Fibroblast of lung (primary cell): ENCODE results near the gene NEDD4L. TPM values are rescaled to one million over a fixed set of nuclear protein-coding genes. Genes with fewer than 3 reads are reported as not detected.

Experiments used
- DNase-seq, 2 donors: peaks; one replicate each; pipeline versions ENCODE4 v3.0.0 to v3.0.0-alpha.2; 2010; ENCODE audit warnings: low read depth in 2 of 2
- H2AFZ ChIP-seq: 2 replicates; pipeline ENCODE4 v1.5.1; 2012; ENCODE audit warnings: low read length, control low read depth, inconsistent platforms
- H3K27ac ChIP-seq: 2 replicates; pipeline ENCODE4 v1.5.1; 2011; ENCODE audit warnings: low read length, control low read depth; ENCODE audit not compliant: insufficient read depth
- H3K27me3 ChIP-seq: 2 replicates; pipeline ENCODE4 v1.5.1; 2011; ENCODE audit warnings: mild to moderate bottlenecking, low read length; ENCODE audit not compliant: control insufficient read depth, insufficient read depth
- H3K36me3 ChIP-seq: 2 replicates; pipeline ENCODE4 v1.5.1; 2011; ENCODE audit warnings: low read length; ENCODE audit not compliant: control insufficient read depth, insufficient read depth
- H3K4me1 ChIP-seq: 2 replicates; pipeline ENCODE4 v1.5.1; 2011; ENCODE audit warnings: low read length; ENCODE audit not compliant: control insufficient read depth, insufficient read depth; ENCODE audit errors: extremely low read depth
- H3K4me2 ChIP-seq: 2 replicates; pipeline ENCODE4 v1.5.1; 2011; ENCODE audit warnings: low read length, control low read depth; ENCODE audit not compliant: insufficient read depth; ENCODE audit errors: extremely low read depth
- H3K4me3 ChIP-seq, 4 experiments: fragments of 200-600 bp in 1 of 4; sonication (generic) in 1 of 4; replicated peaks in 1 of 4; 2 replicates each; pipeline ENCODE4 v1.5.1; 2011 to 2016; ENCODE audit warnings: low read length in 4 of 4, low read depth in 3 of 4, mild to moderate bottlenecking in 3 of 4, control low read depth in 2 of 4, inconsistent platforms in 1 of 4, mixed read lengths in 1 of 4; ENCODE audit not compliant: insufficient read depth in 1 of 4; ENCODE audit errors: control extremely low read depth in 1 of 4
- H3K79me2 ChIP-seq: 2 replicates; pipeline ENCODE4 v1.5.1; 2012; ENCODE audit warnings: mild to moderate bottlenecking, low read length, inconsistent platforms; ENCODE audit not compliant: control insufficient read depth, insufficient read depth
- H3K9ac ChIP-seq: 2 replicates; pipeline ENCODE4 v1.5.1; 2011; ENCODE audit warnings: mild to moderate bottlenecking, low read length, control low read depth; ENCODE audit not compliant: insufficient read depth
- H3K9me3 ChIP-seq: 2 replicates; pipeline ENCODE4 v1.5.1; 2012; ENCODE audit warnings: low read depth, low read length; ENCODE audit not compliant: control insufficient read depth, insufficient read depth
- H4K20me1 ChIP-seq: 2 replicates; pipeline ENCODE4 v1.5.1; 2011; ENCODE audit warnings: low read length; ENCODE audit not compliant: control insufficient read depth, insufficient read depth; ENCODE audit errors: extremely low read depth
- CTCF ChIP-seq, 2 donors: IDR thresholded peaks in 1 of 2; conservative IDR thresholded peaks in 1 of 2; 1 replicate in 1 of 2; 2 replicates in 1 of 2; pipeline ENCODE4 v1.5.1; 2011 to 2012; ENCODE audit warnings: low read length in 2 of 2, control low read depth in 1 of 2, inconsistent platforms in 1 of 2, low read depth in 1 of 2, mild to moderate bottlenecking in 1 of 2
- EZH2 ChIP-seq: IDR thresholded peaks from 2 replicates; pipeline ENCODE4 v1.5.1; 2012; ENCODE audit warnings: low read length, control low read depth, mild to moderate bottlenecking; ENCODE audit errors: missing control alignments
- polyA plus RNA-seq, 2 donors: library from polyadenylated mRNA; depleted of rRNA in 1 of 2; stranded (reverse) in 1 of 2; unstranded in 1 of 2; fragments of >200 nt; gene quantifications; 2 replicates each; pipeline ENCODE4 v1.2.1, GENCODE V29; 2011 to 2012; ENCODE audit warnings: missing spikeins in 1 of 2
- total RNA-seq: library from RNA; depleted of rRNA; stranded (reverse); fragments of >200 nt; gene quantifications from 2 replicates; pipeline ENCODE4 v1.2.1, GENCODE V29; 2014

NEDD4L gene
- total and polyA plus RNA-seq, 2 donors (not counting 1 experiment from before 2014, with no cell fraction given): 5.5 to 18.7 TPM

DNA sequence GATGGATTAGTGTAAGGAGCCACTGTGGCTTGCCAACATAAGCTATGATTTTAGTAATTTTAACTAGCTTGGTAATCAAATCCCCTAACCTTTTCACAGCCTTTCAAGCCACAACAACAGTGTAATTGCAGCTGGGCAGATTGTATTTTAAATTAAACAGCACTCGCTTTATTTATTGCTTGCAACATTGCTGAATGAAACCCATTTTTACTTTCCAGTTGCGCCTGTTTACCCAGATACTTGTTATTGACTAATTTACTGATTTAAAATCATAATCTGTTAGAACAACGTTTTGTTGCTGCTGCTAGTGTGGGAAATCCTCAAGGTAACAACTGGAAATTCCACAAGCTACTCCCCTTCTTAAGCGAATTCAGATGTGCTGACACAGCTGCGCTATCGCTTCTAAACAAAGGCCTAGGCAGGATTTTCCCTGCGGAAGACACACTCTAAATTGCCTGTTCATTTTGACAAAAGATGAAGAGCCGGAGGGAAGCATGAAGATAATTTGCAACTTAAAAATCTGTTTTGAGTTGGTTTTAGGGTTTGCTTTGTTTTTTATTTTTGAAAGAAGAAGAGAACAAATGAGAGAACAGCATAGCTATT lies 300.9 kb downstream of the NEDD4L start:
- no peak overlapping the region for H3K4me2 ChIP-seq
- no peaks in the 10 kb centered on the region for H3K79me2 ChIP-seq
- no peak overlapping the region for H2AFZ ChIP-seq
- no peaks in the 10 kb centered on the region for H4K20me1 ChIP-seq
- no peak for DNase-seq
- no peak overlapping the region for H3K27ac ChIP-seq
- H3K9ac ChIP-seq: no peak overlapping the region
- TF ChIP-seq CTCF (conservative IDR thresholded peaks at IDR 0.05 in 1 of 2, IDR thresholded peaks at IDR 0.05 in 1 of 2; ENCODE audit: low read depth in 1 of 2, low read length in 2 of 2) (no peak), EZH2 (no peak)
- no peak overlapping the region for H3K4me3 ChIP-seq
- no peaks in the 10 kb centered on the region for H3K36me3 ChIP-seq
- no peaks in the 10 kb centered on the region for H3K9me3 ChIP-seq
- H3K4me1 ChIP-seq: no peaks in the 10 kb centered on the region
- no peaks in the 10 kb centered on the region for H3K27me3 ChIP-seq

- H4K20me1 ChIP-seq: no peaks in the 10 kb centered on the region
- H3K36me3 ChIP-seq: no peaks in the 10 kb centered on the region
- no peaks in the 10 kb centered on the region for H3K27me3 ChIP-seq
- no peak for DNase-seq
- H2AFZ ChIP-seq: no peak overlapping the region
- H3K27ac ChIP-seq: no peak overlapping the region
- H3K4me3 ChIP-seq: no peak overlapping the region
- H3K9ac ChIP-seq: no peak overlapping the region
- no peaks in the 10 kb centered on the region for H3K9me3 ChIP-seq
- no peaks in the 10 kb centered on the region for H3K4me1 ChIP-seq
- H3K79me2 ChIP-seq: no peaks in the 10 kb centered on the region
- H3K4me2 ChIP-seq: no peak overlapping the region
- TF ChIP-seq CTCF (conservative IDR thresholded peaks at IDR 0.05 in 1 of 2, IDR thresholded peaks at IDR 0.05 in 1 of 2; ENCODE audit: low read depth in 1 of 2, low read length in 2 of 2) (no peak), EZH2 (no peak)
These were observed 301.8 kb downstream of the NEDD4L start for GRCh38 chr18:58345875-58346274.

DNA sequence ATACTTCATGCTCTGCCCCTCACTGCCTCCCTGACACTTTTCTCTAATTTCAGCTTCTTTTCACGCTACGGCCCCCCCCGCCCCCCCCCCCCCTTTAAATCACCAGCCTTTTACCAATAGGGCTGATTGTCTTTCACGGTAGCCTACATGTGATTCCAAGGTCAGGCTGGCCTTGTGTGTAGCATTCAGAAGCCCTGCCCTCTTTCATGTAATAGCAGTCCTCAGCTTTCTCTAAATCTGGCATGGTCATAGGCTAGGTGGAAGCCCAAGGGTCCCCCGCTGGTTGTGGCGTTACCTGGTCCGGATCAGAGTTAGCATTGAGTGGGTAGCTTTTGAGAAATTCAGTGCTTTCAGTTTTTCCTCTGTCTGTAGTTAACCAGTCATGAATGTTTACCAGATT lies 303.1 kb downstream of the NEDD4L start:
- H4K20me1 ChIP-seq: no peaks in the 10 kb centered on the region
- no peak overlapping the region for H3K9ac ChIP-seq
- H3K9me3 ChIP-seq: no peaks in the 10 kb centered on the region
- H3K36me3 ChIP-seq: no peaks in the 10 kb centered on the region
- no peak overlapping the region for H3K4me2 ChIP-seq
- no peak for DNase-seq
- no peak overlapping the region for H2AFZ ChIP-seq
- no peak overlapping the region for H3K4me3 ChIP-seq
- H3K79me2 ChIP-seq: no peaks in the 10 kb centered on the region
- H3K27ac ChIP-seq: no peak overlapping the region
- TF ChIP-seq CTCF (conservative IDR thresholded peaks at IDR 0.05 in 1 of 2, IDR thresholded peaks at IDR 0.05 in 1 of 2; ENCODE audit: low read depth in 1 of 2, low read length in 2 of 2) (no peak), EZH2 (no peak)
- H3K4me1 ChIP-seq: no peaks in the 10 kb centered on the region
- H3K27me3 ChIP-seq: no peaks in the 10 kb centered on the region
